OCI-LY1 (cell line): ENCODE measurements around the gene MT1A.

Experiments
- H2AFZ ChIP-seq: fragments of 200-600 bp; sonication (generic), shearing (Covaris generic); 2 replicates; pipeline ENCODE4 v1.6.0; 2014; ENCODE audit warnings: antibody characterized with exemption, mild to moderate bottlenecking, low read length
- H3F3A ChIP-seq: fragments of 200-600 bp; sonication (generic), shearing (Covaris generic); 2 replicates; pipeline ENCODE4 v1.6.0; 2014; ENCODE audit warnings: mild to moderate bottlenecking, antibody characterized with exemption, low read length, moderate library complexity; ENCODE audit not compliant: insufficient read depth
- H3K27ac ChIP-seq: fragments of 200-600 bp; sonication (generic); 2 replicates; pipeline ENCODE4 v1.5.1; 2014; ENCODE audit warnings: low read length, mixed run types, mild to moderate bottlenecking, low read depth; ENCODE audit not compliant: poor library complexity, severe bottlenecking
- H3K27me3 ChIP-seq: fragments of 200-600 bp; sonication (generic); 2 replicates; pipeline ENCODE4 v1.6.0; 2014; ENCODE audit warnings: antibody characterized with exemption, mild to moderate bottlenecking, low read length, moderate library complexity; ENCODE audit not compliant: insufficient read depth
- H3K36me3 ChIP-seq: fragments of 200-600 bp; sonication (generic); 2 replicates; pipeline ENCODE4 v1.6.1; 2014; ENCODE audit warnings: mild to moderate bottlenecking, antibody characterized with exemption, low read length, moderate library complexity, mixed read lengths; ENCODE audit not compliant: insufficient read depth
- H3K4me1 ChIP-seq: fragments of 200-600 bp; sonication (generic); 2 replicates; pipeline ENCODE4 v1.5.1; 2014; ENCODE audit warnings: mild to moderate bottlenecking, low read length, moderate library complexity; ENCODE audit not compliant: insufficient read depth, severe bottlenecking
- H3K4me2 ChIP-seq: fragments of 200-600 bp; sonication (generic), shearing (Covaris generic); 2 replicates; pipeline ENCODE4 v1.6.1; 2014; ENCODE audit warnings: low read length
- H3K4me3 ChIP-seq: fragments of 200-600 bp; sonication (generic); 2 replicates; pipeline ENCODE4 v1.5.1; 2014; ENCODE audit warnings: low read length, low read depth, mild to moderate bottlenecking, mixed read lengths; ENCODE audit not compliant: poor library complexity, severe bottlenecking
- H3K79me2 ChIP-seq: fragments of 200-600 bp; shearing (Covaris generic); 2 replicates; pipeline ENCODE4 v1.6.1; 2016; ENCODE audit warnings: mixed run types, low read length, mixed read lengths; ENCODE audit not compliant: insufficient read depth
- H3K9ac ChIP-seq: fragments of 200-600 bp; sonication (generic), shearing (Covaris generic); 2 replicates; pipeline ENCODE4 v1.6.1; 2014; ENCODE audit warnings: mild to moderate bottlenecking, low read length, mixed read lengths
- H3K9me2 ChIP-seq: fragments of 200-600 bp; sonication (generic), shearing (Covaris generic); 2 replicates; pipeline ENCODE4 v1.6.1; 2014; ENCODE audit warnings: low read depth, mild to moderate bottlenecking, low read length, mixed read lengths
- H3K9me3 ChIP-seq: fragments of 200-600 bp; shearing (Covaris generic); 2 replicates; pipeline ENCODE4 v1.6.1; 2014; ENCODE audit warnings: low read length, mixed read lengths
- H4K20me1 ChIP-seq: fragments of 200-600 bp; sonication (generic), shearing (Covaris generic); 2 replicates; pipeline ENCODE4 v1.6.0; 2016; ENCODE audit warnings: mild to moderate bottlenecking, low read length; ENCODE audit not compliant: insufficient read depth
- CTCF ChIP-seq: fragments of 200-600 bp; sonication (generic), shearing (Covaris generic); IDR thresholded peaks from 2 replicates; pipeline ENCODE4 v1.5.1; 2017; ENCODE audit warnings: mild to moderate bottlenecking, antibody characterized with exemption, low read length, moderate library complexity, mixed read lengths
- EZH2 ChIP-seq: fragments of 200-600 bp; sonication (generic), shearing (Covaris generic); IDR thresholded peaks from 2 replicates; pipeline ENCODE4 v1.8.0; 2017; ENCODE audit warnings: borderline replicate concordance, mixed run types, mild to moderate bottlenecking, antibody characterized with exemption, low read length, moderate library complexity, mixed read lengths

MT1A gene

GRCh38 chr16:56651586-56651985, 13.1 kb downstream of the MT1A start, which contains the start of gene MT1B:
Gene MT1B (plus strand): TSS chr16:56651886. CDS start chr16:56651954, 68 bp downstream.
- Histone ChIP-seq H3K27me3 (peaks cover 7% of the 10 kb centered on the region; the same call in 1 of the 2 replicates), H3K4me2 (no peak within 1 kb of the TSS), H3K9me2 (no peaks in the 10 kb centered on the region), H3F3A (no peaks in the 10 kb centered on the region), H3K9ac (no peak within 1 kb of the TSS; the same call in 1 of the 2 replicates), H4K20me1 (no peaks in the 10 kb centered on the region), H3K27ac (no peak within 1 kb of the TSS), H3K4me1 (peaks cover 10% of the 10 kb centered on the region), H3K4me3 (no peak within 1 kb of the TSS), H2AFZ (no peak within 1 kb of the TSS), H3K79me2 (no peaks in the 10 kb centered on the region), H3K9me3 (no peaks in the 10 kb centered on the region), H3K36me3 (no peaks in the 10 kb centered on the region)
- TF ChIP-seq EZH2: no peak
- no peak for TF ChIP-seq CTCF

GRCh38 chr16:56652600-56652999, 14.1 kb downstream of the MT1A start:
- no peaks in the 10 kb centered on the region for H3K79me2 ChIP-seq
- H3K9me2 ChIP-seq: no peaks in the 10 kb centered on the region
- H2AFZ ChIP-seq: no peak overlapping the region
- H3K4me2 ChIP-seq: no peak overlapping the region
- TF ChIP-seq CTCF (no peak), EZH2 (no peak)
- H3K9ac ChIP-seq: no peak overlapping the region; the same call in 1 of the 2 replicates
- H3K9me3 ChIP-seq: no peaks in the 10 kb centered on the region
- no peaks in the 10 kb centered on the region for H3K36me3 ChIP-seq
- no peaks in the 10 kb centered on the region for H3F3A ChIP-seq
- H4K20me1 ChIP-seq: no peaks in the 10 kb centered on the region
- peaks cover 7% of the 10 kb centered on the region; the same call in 1 of the 2 replicates for H3K27me3 ChIP-seq
- no peak overlapping the region for H3K4me3 ChIP-seq
- H3K27ac ChIP-seq: no peak overlapping the region
- peaks cover 15% of the 10 kb centered on the region for H3K4me1 ChIP-seq

GRCh38 chr16:56653218-56653617, 14.8 kb downstream of the MT1A start:
- H3K27me3 ChIP-seq: peaks cover 7% of the 10 kb centered on the region; the same call in 1 of the 2 replicates
- peak overlapping the region; percentile 40; the same call in 1 of the 2 replicates for H3K4me2 ChIP-seq
- no peaks in the 10 kb centered on the region for H3K9me2 ChIP-seq
- no peaks in the 10 kb centered on the region for H3F3A ChIP-seq
- H3K79me2 ChIP-seq: no peaks in the 10 kb centered on the region
- no peak overlapping the region for H3K27ac ChIP-seq
- H3K9ac ChIP-seq: no peak overlapping the region; the same call in 1 of the 2 replicates
- no peaks in the 10 kb centered on the region for H4K20me1 ChIP-seq
- no peaks in the 10 kb centered on the region for H3K36me3 ChIP-seq
- H3K9me3 ChIP-seq: no peaks in the 10 kb centered on the region
- H2AFZ ChIP-seq: no peak overlapping the region
- no peak for TF ChIP-seq EZH2
- no peak for TF ChIP-seq CTCF
- no peak overlapping the region for H3K4me3 ChIP-seq
- peaks cover 19% of the 10 kb centered on the region for H3K4me1 ChIP-seq
